ENCODE measurements around the gene NADSYN1. TPM values are rescaled to one million over a fixed set of nuclear protein-coding genes. Genes with fewer than 3 reads are reported as not detected.
"Not testable (repeated sequence)": the region's sequence is repeated elsewhere in the genome, so short reads cannot be mapped to it uniquely, and the experiment has no call there.

The NADSYN1 gene
- total RNA-seq, result 22.0 TPM

GRCh38 chr11:71453037-71453917, at the start of gene NADSYN1:
Gene NADSYN1, plus strand, starts transcription at chr11:71453203. Its CDS starts 94 bp downstream, at chr11:71453297.
- peak; percentile 93 for DNase-seq

GRCh38 chr11:71404209-71404608, 48.8 kb upstream of the NADSYN1 start:
- no peak for DNase-seq

- no peak for DNase-seq
These were observed 46.3 kb upstream of the NADSYN1 start for GRCh38 chr11:71406681-71407080.

GRCh38 chr11:71407356-71407755, 45.6 kb upstream of the NADSYN1 start:
- no peak for DNase-seq

GRCh38 chr11:71408826-71409225, 44.2 kb upstream of the NADSYN1 start:
- DNase-seq, result no peak

- DNase-seq, result no peak
These were observed 42.5 kb upstream of the NADSYN1 start for GRCh38 chr11:71410363-71410966.

GRCh38 chr11:71414645-71415044, 38.4 kb upstream of the NADSYN1 start:
- no peak for DNase-seq

- DNase-seq, result no peak
These were observed 34.4 kb upstream of the NADSYN1 start for GRCh38 chr11:71418643-71419042.

GRCh38 chr11:71420455-71421241, 32.4 kb upstream of the NADSYN1 start:
- no peak for DNase-seq

GRCh38 chr11:71421392-71421950, 31.5 kb upstream of the NADSYN1 start:
- no peak for DNase-seq

GRCh38 chr11:71422318-71422717, 30.7 kb upstream of the NADSYN1 start:
- not testable (repeated sequence) for DNase-seq

GRCh38 chr11:71423181-71423790, 29.7 kb upstream of the NADSYN1 start:
- DNase-seq, result no peak

- no peak for DNase-seq
These were observed 27.6 kb upstream of the NADSYN1 start for GRCh38 chr11:71425409-71425808.

GRCh38 chr11:71425860-71426259, 27.1 kb upstream of the NADSYN1 start:
- no peak for DNase-seq

GRCh38 chr11:71426413-71426812, 26.6 kb upstream of the NADSYN1 start:
- no peak for DNase-seq

GRCh38 chr11:71428861-71429435, 24.1 kb upstream of the NADSYN1 start:
- no peak for DNase-seq

- no peak for DNase-seq
These were observed 23.3 kb upstream of the NADSYN1 start for GRCh38 chr11:71429701-71430100.

- DNase-seq, result no peak
These were observed 22.8 kb upstream of the NADSYN1 start for GRCh38 chr11:71430166-71430565.

GRCh38 chr11:71431271-71431670, 21.7 kb upstream of the NADSYN1 start:
- DNase-seq, result no peak

GRCh38 chr11:71432761-71433647, 20.0 kb upstream of the NADSYN1 start:
- peak; percentile 74 for DNase-seq
